HG03558 (cell line): Measurements from ENCODE around the gene FOXP2.

Source experiments
- ATAC-seq: cut with Tn5 transposase; IDR thresholded peaks from one replicate; pipeline ENCODE4 v1.9.1; 2021; ENCODE audit warnings: moderate number of reproducible peaks; ENCODE audit not compliant: unreplicated experiment; ENCODE audit errors: extremely low read depth

The FOXP2 gene

DNA sequence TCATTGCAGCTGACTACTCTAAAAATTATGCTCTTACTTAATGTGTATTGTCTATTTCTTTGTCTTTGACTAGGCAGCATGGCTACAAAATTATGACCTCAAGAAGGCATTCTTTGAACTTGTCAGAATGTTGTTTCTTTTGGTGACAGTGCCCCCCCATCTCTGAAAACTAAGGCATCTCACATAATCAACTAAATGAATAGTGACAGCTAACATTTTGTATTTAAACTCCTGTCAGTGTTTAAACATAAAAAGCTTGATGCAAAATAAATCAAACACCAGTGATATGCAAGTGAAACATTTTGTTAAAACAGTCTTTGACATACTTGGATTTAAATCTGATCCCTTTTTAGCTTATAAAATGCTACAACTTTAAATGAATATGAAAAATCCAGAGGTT lies 233.5 kb downstream of the FOXP2 start:
- no peak for ATAC-seq

DNA sequence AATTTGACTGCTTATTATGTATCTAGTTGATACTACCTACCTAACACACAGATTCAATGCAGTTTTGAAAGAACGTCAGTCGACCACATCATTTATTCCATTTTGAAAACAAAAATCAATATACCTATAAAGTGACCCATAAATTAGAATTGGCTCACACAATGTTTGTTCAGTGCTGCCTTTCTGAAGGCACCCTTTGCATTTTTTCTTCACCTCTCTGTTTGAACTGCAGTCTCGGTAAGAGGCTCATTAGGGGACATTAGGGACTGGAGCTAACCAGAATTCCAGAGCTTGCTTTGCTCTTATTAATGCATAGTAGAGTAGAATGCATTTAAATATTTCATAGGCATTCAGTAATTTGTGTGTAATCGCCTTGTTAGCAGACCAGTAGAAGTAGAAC lies 234.1 kb downstream of the FOXP2 start:
- ATAC-seq = no peak

DNA sequence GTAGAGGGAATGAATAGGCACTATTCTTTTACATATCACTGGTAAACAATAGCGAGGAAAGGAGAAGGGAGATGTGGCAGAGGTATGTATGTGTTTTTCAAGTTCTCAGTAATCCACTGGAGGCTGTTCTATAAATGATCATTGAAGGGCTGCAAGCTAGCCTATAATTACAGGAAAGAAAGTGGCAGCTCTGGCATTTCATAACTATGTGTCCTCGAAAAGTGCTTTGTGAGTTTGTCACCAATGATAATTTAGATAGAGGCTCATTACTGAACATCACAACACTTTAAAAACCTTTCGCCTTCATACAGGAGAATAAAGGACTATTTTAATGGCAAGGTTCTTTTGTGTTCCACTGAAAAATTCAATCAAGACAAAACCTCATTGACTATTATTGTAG lies 235.1 kb downstream of the FOXP2 start:
- ATAC-seq = no peak

DNA sequence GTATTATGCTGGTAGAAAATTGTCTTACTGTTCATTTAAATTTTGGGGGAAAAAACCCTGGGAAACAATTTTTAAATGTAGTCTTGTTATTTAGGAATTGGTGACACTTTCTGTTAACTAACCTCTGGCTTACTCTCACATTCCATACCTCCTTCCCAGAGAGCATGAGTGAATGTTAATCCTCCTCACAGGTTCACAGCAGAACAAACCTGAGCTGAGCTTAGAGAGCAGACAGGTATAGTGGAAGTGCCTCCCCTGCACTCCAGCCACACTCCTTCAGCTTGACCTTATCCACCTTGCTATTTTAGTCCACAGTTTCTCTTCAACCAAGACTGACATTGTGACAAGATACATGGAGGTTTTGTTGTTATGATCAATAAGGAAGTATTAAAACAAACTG lies 235.9 kb downstream of the FOXP2 start:
- ATAC-seq = no peak

DNA sequence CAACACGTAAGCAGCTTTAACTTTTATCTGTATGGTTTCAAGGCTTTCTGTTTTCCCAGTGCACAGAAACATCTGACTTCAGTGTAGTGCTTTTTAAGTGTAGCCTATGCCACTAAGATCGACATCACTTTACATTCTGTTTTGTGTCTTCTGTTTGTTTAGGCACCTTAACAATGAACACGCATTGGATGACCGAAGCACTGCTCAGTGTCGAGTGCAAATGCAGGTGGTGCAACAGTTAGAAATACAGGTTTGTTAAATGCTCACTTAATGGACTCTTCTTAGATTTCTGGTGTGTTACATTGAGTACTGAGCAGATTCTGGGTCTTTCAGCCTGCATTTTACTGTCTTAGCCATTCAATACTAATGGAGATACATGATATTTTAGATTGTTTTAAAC lies 237.4 kb downstream of the FOXP2 start:
- no peak for ATAC-seq

DNA sequence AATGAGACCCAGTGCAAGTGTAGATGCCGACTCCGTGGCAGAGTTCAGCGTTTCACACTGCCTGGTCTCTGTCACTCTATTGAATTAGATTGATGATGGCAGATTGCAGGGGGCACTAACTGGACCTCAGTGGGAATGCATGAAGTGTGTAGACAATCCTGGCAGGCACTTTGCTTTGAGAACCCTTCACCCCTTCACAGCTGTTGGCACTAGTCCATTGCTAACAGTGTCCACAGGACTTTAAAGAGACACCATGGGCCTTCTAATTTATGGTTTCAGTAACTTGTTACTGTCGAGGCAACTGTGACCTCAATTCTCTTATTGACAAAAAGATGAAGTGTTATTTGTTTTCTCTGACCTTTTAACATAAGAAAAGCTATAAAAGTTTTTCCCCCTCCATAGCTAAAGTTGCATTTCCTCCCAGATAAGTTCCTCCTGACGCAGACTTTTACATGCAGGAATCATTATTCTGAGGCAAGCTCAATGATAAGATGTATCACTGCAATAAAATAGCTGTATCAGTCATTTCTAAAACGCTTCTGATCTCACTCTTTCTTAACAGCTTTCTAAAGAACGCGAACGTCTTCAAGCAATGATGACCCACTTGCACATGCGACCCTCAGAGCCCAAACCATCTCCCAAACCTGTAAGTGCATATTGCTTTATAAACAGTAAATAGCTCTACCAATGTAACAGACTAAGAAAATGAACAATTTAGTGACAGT lies 238.9 kb downstream of the FOXP2 start:
- no peak for ATAC-seq

DNA sequence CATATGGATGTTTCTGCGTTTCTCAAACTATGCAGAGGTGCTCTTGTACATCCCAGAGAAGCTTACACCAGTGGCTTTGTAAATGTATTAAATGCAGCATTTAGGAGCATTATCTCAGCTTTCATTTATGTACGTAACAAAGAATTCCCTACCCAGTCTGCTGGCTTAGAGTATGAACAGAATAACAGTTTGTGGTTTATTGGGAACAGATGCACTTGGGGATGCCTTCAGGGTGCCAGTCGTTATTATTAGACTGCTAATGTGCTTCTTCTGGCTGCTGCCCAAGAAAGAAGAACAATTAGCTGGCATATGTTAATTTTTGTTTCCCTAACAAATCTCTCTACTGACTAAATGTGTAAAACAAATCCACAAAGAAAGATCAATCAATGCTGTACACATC lies 241.9 kb downstream of the FOXP2 start:
- ATAC-seq = no peak

DNA sequence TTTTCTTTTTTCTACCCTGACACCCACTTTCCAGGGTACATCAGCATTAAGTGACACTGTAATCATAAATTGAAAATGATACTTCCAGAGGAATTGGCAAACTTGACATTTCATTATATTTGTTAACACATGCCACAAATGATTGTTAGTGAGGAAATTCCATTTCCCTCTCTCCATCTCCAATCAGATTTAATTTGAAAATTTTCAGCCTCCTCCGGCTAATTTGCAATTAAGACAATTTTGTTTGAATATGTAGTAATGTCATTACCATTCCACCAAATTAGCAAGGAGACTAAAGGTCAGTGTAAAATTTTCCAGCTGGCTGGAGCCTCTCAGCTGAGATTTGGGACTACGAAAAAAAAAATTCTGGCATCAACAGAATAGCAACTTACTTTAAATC lies 242.7 kb downstream of the FOXP2 start:
- ATAC-seq = no peak

DNA sequence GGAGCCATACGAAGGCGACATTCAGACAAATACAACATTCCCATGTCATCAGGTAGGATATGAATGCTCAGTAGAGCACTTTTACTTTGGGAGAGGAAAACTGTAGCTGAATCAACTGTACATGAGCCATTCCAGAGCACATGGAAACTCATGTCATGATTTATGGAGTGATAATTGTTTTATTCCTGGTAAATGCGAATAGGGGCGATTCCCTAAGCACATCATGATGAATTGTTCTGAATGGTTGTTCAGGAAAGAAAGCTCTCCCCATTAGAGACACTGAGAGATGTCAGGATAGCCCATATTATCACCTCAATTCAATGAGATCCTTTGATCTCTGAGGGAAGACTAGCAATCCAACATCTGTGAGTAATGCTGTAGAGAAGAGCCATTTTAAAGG lies 243.6 kb downstream of the FOXP2 start:
- ATAC-seq = no peak

DNA sequence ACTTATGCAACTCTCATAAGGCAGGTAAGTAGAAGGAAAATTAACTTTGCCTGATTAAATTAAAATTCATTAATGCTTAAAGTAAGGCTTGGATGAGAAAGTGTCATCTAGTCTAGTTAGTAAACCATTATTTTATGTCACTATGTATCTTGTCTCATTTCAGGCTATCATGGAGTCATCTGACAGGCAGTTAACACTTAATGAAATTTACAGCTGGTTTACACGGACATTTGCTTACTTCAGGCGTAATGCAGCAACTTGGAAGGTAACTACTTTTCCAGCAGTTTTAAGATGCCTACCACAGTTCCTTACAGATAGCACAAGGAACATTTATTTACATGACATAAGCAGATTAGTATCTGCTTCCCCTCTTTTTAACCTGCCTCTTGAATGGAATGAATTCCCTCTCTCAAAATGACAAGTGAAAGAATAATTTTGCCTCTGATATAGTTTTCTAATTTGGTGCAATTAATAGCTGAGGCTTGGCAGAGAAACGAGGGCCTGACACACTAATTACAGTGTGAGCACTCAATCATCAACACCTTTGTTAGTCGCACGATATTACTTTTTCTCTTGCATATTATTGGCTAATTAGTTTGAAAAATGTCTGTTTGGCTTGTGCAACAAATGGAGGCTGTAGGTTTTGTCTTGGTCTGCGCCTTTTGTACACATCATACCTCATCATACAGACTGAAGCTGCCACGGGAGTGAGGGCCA lies 245.0 kb downstream of the FOXP2 start:
- no peak for ATAC-seq

DNA sequence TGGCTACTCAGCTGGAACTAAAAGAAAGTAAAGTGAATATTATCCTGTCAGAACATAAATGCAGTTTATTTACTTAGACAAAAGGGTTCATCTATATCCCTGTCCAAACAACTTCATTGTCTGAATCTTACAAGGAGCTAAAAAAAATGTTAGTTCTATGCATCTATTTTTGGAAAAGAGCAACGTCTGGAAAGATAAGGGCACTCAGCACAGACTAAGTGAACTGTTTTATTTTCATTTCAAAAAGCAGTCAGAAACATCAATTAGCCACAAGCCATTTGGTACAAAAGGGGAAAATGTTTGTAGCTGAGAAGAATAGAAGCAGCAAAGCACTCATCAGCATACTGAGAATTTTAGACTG lies 245.5 kb downstream of the FOXP2 start:
- no peak for ATAC-seq

DNA sequence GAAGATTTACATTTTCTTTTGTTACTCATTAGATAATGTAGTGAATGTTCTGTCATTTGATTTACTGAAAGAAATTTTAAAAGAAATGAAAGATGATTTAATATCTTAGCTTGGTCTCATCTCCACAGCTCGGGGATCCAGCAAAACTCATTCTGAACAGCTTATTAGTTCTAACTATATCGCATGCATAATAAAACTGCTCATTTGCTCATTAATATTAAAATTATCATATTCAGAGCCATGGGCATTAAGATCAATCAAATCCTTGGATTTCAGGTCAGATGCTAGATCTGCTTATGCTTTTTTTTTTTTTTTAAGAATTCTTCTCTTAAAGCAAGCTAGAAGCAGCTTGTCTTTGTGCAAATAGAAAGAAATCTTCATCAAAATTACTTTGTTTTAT lies 246.1 kb downstream of the FOXP2 start:
- ATAC-seq = no peak

DNA sequence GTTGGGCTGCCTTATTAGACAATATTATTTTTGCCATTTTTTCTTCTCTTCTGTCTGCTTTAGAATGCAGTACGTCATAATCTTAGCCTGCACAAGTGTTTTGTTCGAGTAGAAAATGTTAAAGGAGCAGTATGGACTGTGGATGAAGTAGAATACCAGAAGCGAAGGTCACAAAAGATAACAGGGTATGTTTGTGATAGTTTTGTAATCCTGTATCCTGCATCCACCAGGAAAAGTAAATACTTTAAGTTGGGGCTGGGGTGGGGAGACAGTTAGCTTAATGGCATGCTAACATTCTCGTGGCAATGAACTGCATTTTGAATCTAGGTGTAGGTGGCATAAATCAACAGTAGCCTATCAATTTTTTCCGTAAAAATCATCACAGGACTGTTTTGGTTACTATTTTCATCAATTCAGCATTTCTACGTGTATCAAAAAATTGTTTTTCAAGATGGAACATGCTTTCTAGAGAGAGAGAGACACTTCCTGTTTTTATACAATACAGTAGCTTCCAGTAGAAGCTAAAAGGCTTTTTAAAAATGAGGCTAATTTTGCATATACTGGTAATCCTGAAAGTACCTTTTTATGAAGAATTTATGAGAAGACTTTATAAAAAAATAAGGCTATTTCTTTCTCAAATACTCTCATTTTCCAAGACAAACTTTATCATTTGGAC lies 247.5 kb downstream of the FOXP2 start:
- ATAC-seq = no peak

DNA sequence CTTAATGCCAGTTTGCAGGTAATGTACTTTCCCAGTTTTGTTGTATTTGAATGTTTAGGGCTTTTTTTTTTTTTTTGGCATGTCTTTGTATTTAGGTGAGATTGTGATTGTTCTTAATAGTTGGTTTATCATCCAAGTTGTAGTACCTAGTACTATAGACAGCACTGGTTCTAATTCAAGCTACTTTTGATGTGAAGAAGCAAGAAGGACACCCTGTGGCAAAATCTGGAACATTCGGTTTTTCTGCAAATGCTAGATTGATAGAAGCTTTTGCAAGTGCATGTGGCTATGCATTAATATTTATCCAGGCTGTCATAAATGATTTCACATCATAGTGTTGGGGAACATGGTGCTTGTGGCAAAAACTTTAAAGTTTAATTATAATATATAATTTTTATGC lies 248.9 kb downstream of the FOXP2 start:
- no peak for ATAC-seq

DNA sequence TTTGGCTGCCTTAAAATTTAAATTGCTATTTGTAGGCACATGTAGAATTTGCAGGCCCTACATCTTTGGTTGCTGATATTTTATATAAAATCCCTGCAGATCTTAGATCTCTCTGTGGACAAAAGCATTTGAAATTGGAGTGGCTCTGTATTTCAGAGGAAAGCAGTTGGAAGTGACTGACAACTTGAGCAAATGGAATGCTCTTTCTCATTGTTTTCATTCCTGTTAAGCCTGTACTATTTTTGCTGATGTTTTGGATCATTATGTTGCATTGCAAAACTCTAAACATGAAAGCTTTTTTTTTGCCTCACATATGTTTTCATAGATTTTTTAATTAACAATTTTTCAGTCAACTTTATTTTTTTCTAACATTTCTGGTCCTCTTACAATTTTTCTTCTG lies 256.1 kb downstream of the FOXP2 start:
- no peak for ATAC-seq

DNA sequence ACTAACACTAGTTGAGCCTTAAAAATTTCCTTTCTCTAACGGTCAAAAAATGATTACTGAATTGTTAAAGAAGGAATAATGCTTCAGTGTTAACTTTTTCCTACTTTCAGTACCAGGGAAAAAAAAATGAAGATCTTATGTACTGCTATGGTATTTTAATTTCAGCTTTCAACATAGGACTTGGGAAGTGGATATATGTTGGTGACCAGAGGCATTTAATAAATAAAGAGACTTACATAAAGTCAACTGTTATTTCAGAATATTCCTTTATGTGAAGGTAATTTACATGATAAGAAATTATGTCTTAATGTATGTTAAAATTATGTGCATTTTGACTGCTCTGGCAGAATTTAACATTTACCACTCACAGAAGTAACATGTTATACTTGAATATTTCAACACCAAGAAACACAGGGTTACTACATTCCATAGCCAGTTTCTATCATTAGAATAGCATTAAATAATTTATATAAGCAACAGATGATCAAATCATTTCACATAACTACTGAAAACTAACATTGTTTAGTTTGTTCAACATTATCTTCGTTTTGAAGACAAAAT lies 257.0 kb downstream of the FOXP2 start:
- no peak for ATAC-seq

DNA sequence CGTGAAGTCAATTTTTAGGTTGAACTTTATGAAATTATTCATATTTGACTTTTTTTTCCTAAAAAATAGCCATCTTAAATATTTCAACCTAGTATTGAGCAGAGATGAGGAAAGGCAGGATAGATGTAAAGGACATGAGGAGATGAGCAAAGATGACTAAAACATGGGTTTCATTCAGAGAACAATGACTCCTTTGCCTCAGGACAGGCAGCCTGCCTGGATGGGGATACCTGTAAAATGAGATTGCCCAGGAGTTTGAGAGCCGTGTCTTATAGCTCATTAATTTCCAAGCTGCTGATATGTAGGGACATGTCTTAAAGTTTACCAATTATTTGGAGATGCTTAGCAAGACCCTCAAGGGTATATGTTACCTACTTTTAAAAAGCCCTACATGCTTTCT lies 263.5 kb downstream of the FOXP2 start:
- no peak for ATAC-seq

DNA sequence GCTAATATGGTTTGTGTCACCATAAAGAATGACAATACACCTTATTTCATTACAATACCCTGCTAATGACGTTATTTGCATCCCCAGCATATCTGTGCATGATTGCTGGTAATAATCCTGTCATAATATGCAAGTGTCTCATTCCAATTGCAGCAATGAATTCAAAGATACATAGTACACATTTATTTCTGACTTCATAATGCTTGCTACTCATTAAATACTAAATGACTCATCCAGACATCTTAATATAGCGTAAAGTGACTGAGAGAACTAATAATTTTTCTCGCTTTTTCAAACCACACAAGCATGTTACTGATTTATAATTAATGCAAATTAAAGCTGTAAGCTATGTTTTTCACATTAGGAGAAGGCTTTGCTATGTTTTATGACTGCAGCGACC lies 272.6 kb downstream of the FOXP2 start:
- no peak for ATAC-seq

DNA sequence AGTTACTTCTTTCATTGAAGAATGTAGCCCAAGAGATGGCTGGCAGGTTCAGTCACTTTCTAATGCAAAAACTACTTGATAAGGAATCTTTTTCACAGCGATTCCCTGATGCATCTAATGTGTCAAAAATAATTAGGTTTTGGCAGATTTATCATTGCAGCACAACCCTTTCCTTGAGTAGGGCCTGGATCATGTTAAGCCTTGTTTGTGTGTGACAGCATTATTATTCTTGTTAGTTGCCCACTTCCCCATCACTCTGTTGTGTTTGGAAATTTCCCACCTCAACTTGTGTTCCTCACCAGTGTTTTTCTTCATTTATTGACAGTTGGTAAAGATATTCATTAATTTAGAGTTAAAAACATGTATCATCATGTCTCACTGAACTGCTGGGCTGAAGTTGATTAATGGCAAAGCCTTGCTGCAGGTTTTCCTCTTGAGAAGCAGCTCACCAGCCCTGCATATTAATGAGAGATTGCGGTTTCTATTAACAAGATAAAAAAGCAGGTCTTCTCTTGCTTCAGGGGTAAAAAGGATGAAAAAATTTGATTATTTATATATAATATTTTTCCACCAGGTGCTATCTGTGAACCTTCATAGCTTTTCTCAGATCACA lies 273.9 kb downstream of the FOXP2 start:
- no peak for ATAC-seq

DNA sequence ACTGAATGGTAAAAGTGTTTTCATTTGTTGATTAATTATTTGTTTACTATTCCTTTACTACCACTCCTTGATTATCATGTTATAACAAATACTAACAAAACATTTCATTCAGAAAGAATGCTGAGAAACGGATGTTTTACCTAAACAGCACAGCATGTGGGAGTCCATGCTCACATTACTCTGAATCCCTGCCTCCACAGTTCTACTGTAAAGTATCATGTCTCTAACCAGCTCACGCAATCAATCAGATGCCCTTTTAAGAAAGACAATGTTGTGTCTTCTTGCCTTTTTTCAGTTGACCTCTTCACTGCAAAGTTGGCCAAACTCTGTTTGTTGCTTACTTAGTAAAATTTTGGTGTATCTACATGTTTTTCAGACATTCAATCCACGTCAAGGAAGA lies 274.8 kb downstream of the FOXP2 start:
- no peak for ATAC-seq

DNA sequence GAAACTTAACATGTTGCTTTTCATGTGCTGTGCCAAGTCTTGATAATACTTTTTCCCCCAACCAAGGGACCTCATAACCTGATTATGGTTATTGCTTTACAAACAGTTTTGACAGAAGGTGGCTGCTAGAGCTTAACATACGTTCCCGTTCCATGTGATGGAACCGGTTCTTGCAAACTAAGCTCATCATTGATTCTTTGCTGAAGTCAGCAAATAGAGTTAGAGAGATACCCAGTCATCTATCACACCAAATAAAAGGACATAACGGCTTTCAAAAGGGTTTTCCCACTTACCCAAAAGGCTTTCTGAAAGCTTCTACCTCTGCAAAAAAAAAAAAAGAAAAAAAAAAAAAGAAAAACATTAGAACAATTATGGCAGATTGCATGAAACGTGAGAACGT lies 277.0 kb downstream of the FOXP2 start:
- ATAC-seq = no peak
